GM18507 (cell line): ENCODE measurements around the gene ZNF324.
"Not testable (repeated sequence)": the region's sequence is repeated elsewhere in the genome, so short reads cannot be mapped to it uniquely, and the experiment has no call there.

Experiments
- DNase-seq: peaks from one replicate; pipeline ENCODE4 v3.0.0; 2011; ENCODE audit warnings: low read depth; ENCODE audit not compliant: insufficient read length; ENCODE audit errors: extremely low spot score
- FAIRE-seq: peaks from 2 replicates; lab custom pipeline; 2011; peaks lifted over from hg19 to GRCh38; lab: Jason Lieb, UNC

Gene ZNF324

DNA sequence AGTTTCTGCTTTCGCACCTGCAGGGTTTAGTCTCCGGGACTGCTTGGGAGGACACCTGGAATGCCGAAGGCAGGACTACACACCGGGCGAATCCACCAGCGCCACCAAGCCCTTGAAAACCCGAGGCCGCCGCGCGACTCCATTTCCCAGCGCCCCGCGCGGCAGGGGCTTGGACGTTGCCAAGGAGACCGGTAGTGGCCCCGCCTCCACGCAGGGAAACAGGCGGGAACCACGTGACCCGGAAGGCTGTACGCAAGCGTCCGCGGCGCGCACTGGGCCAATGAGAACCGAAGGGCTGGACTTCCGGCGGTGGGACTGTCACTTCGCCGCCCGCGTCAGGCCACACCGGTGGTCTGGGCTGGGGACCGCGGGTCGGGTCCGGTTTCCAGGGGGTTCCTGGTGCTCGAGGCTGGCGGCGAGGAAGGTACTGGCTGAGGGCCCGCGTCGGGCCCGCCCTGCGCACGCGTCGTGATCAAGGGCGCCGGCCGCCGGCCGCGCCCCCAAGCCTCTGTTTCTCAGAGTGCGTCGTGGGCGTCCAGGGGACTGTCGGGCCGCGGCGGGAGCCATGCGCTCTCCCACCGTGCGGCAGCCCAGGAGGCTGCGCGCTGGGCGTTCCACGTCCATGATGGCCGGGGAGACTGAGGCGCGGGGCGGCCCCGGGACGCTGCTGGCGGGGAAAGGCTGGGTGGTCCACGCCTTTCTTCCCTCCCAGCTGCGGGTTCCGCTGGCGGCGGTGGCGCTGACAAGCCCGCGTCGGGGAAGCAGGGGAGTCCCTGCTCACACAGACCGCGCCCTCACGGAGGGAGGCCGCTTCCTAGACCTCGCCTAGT is at the start of gene ZNF324:
Gene ZNF324, plus strand, starts transcription at position 321 of the 830 bp plus-strand sequence. CDS start 2,106 bp downstream, outside the sequence.
- DNase-seq (peak; percentile 96), FAIRE-seq (peak; percentile 97)

DNA sequence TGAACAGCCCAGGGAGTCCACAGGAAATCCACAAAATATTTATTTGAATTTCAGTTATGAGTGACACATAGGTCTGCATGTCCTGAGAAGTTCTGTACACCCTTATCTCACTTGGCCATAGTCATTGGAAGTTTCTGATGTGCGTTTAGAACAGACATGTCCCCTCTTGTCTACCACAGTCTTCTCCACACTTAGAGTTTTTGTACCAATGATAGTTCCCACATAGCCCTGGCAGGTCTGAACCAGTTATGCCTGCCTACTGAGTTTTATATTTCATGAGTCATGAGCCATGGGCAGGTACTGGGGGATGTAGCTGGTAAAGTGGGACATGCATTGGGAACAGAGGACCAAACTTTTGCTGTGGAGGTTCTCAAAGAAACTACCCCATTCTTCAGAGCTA is 38.3 kb upstream of the ZNF324 start:
- DNase-seq: no peak
- FAIRE-seq: no peak

DNA sequence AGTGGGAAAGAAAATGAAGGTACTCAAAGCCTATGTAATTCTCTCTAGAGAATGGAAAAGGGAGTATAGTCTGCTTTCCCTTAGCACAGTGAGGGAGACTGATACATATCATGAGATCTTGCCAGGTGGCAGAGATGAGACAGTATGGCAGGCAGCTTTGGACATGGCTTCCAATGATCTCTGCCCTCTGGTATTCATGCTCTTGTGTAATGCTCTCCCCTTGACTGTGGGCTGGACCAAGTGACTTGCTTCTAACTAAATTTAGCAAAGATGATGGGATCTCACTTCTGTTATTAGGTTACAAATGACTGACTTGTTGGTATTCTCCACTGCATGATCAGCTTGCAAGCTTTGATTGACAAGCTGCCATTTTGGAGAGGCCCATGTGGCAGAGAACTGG is 37.1 kb upstream of the ZNF324 start:
- DNase-seq (no peak), FAIRE-seq (no peak)

DNA sequence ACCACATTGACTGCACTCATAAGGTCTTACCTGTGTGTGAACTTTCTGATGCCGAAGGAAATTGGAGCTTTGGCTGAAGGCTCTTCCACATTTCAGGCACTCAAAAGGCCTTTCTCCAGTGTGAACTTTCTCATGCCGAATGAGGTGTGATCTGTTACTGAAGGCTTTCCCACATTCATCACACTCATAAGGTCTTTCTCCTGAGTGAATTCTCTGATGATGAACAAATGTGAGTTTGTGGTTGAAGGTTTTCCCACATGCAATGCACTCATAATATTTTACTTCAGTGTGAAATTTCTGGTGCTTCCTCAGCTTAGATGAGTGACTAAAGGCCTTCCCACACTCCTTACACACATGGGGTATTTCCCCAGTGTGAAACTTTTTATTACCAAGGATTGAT is 32.7 kb upstream of the ZNF324 start:
- no peak for FAIRE-seq
- no peak for DNase-seq

DNA sequence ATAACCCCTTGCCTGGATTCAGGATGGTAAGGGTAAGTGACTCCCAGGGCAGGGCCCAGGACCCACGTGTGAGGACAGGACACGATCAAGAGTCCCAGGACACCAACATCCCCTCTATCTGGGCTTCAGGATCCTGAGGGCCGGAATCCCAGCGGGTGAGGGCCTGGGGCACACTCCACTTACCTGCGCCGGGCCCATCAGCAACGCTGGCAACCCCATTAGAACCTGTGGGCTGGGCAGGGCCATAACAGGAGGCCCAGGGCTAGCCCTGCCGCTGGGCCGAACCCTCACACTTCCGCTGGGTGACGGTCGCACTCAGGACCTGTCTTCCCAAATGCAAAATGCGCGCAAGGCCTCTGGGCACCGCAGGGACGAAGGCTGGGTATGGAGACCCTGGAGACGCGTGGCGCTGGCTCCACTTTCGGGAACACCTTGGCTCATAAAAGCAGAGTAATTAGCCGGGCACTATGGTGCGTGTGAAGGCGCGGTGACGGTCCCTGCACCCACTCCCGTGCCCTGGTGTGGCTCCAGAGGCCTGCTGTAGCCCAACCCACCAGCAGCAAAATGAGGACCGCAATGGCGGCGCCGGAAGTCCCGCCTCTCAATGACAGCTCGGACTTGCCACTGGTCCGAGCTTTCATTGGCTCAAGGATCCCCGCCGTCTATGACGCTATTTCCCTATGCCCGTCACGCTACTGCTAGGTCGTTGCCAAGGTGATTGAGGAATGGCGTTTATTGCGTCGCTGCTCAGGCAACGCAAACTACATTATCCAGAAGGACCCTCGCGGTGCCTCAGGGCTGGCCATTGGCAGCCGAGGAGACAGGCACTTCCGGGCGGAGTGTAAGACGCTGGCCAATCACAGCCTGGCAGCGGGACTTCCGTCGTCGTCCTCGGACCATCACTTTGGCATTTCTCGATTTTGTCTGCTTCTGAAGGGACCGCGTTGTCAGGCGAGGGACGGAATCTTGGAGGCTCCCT is 27.0 kb upstream of the ZNF324 start, which contains the start of gene ZNF132:
Gene ZNF132, minus strand, starts transcription at position 578 of the 979 bp plus-strand sequence. Its CDS starts 332 bp downstream, at position 246.
- DNase-seq (peak; percentile 90), FAIRE-seq (peak; percentile 100)

DNA sequence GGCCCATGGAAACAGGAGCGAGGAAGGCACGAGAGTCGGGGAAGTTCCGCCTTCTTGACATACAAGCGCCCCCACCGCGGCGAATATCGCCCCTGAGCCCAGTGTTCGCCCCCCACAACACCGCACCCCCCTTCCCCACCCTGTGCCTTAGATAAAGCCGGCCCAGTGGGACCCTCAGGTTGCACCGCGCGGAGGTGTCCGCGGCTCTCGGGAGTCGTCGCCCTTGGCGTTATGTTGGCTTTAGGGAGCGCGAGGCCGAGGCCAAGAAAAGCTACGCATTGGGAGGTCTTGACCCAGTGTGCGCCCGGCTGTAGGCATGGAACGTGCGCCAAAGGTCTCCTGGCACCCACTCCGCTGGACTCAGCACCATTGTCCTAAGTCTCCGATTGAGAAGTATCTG is 26.3 kb upstream of the ZNF324 start:
- DNase-seq (no peak), FAIRE-seq (no peak)

DNA sequence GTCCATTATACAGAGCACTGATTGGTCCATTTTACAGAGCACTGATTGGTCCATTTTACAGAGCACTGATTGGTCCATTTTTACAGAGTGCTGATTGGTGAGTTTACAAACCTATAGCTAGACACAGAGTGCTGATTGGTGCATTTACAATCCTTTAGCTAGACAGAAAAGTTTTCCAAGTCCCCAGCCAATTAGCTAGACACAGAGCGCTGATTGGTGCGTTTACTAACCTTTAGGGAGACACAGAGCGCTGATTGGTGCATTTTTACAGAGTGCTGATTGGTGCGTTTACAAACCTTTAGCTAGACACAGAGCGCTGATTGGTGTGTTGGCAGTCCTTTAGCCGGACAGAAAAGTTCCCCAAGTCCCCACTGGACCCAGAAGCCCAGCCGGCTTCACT is 23.9 kb upstream of the ZNF324 start:
- not testable (repeated sequence) for DNase-seq, FAIRE-seq

DNA sequence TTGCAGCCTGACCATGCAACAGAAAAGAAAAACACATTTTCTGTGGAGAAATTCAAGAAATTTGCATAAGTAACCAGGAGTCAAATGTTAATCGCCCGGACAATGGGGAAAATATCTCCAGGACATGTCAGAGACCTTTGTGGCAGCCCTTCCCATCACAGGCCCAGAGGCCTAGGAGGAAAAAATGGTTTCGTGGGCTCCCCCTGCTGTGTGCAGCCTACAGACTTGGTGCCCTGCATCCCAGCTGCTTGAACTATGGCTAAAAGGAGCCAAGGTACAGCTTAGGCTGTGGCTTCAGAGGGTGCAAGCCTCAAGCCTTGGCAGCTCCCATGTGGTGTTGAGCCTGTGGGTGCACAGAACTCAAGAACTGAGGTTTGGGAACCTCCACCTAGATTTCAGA is 18.0 kb upstream of the ZNF324 start:
- not testable (repeated sequence) for FAIRE-seq, DNase-seq

DNA sequence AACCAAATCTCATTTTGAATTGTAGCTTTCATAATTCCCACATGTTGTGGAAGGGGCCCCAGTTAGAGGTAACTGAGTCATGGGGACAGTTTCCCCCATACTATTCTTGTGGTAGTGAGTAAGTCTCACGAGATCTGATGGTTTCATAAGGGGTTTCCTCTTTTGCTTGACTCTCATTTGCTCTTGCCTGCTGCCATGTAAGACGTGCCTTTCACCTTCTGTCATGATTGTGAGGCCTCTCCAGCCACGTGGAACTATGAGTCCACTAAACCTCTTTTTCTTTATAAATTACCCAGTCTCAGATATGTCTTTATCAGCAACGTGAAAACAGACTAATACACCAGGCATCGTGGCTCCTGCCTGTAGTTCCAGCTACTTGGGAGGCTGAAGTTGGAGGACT is 16.9 kb upstream of the ZNF324 start:
- DNase-seq, FAIRE-seq: not testable (repeated sequence)

DNA sequence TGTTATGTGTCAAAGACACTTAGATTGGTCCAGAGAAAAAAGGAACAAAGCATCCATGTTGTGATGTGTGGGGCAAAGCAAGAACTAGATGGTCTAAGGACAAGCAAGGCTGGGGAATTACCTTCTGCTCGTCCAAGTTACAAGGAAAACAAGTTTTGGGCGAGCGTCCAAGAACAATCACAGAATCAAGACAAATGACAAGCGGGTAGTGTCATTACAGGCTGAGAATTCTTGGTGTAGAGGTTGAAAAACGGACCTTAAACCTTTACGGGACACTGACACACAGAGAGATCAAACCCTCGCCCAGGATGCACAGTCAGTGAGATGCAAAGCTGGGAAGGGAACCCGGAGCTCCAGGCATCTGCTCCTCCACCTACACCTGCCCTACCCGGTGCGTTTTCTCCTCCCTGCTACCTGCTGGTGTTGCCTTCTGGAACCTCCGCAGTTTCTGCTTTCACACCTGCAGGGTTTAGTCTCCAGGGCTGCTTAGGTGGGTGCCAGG is 16.0 kb upstream of the ZNF324 start:
- no peak for DNase-seq
- FAIRE-seq: no peak

DNA sequence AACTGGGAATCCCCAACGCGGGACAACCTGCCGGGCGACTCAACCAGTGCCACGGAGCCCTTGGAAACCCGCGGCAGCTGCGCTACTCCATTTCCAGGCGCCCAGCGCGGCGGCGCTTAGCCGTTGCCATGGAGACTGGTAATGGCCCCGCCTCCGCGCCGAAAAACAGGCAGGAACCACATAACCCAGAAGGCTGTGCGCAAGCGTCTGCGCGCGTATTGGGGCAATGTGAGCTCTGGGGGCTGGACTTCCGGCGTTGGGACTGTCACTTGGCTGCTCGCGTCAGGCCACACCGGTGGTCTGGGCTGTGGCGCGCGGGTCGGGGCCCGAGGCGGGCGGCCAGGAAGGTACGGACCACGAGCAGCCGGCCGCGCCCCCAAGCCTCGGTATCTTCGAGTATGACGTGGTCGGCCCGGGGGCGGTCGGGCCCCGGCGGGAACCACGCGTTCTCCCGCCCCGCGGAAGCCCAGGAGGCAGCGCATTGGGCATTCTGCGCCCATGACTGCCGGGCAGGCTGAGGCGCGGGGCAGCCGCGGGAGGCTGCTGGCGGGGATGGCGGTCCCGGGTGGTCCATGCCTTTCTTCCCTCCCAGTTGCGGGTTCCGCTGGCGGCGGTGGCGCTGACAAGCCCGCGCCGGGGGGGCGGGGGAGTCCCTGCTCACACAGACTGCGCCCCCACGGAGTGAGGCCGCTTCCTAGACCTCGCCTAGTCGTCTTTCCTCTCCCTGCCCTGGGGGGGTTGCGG is 15.3 kb upstream of the ZNF324 start, which contains the start of gene ZNF324B:
Gene ZNF324B, plus strand, starts transcription at position 265 of the 744 bp plus-strand sequence. CDS start 2,080 bp downstream, outside the sequence.
- FAIRE-seq: peak; percentile 96
- peak; percentile 98 for DNase-seq

DNA sequence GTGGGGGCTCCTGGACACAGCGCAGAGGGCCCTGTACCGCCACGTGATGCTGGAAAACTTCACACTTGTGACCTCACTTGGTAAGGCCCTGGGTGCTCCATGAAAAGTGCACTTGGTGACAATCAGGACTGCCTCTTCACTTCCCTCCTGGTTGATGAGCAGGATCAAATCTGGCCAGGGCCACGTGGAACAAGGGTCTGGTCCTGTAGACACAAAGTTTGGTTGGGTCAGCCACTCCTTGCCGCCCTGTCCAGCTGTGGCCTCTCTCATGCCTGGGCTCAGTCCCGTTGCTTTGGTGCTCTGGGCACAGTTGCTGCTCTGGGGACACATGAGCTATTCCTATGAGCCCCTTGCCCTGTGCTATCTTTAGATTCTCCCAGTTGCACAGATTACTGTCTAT is 13.1 kb upstream of the ZNF324 start:
- DNase-seq (no peak), FAIRE-seq (no peak)

DNA sequence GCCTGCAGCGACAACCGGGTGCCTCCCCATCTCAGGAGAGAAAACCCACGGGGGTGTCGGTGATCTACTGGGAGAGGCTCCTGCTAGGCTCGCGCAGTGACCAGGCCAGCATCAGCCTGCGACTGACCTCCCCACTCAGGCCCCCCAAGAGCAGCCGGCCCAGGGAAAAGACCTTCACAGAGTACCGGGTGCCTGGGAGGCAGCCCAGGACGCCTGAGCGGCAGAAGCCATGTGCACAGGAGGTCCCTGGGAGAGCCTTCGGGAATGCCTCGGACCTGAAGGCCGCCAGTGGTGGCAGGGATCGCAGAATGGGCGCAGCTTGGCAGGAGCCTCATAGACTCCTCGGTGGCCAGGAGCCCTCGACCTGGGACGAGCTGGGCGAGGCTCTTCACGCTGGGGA is 11.6 kb upstream of the ZNF324 start:
- no peak for DNase-seq
- no peak for FAIRE-seq

DNA sequence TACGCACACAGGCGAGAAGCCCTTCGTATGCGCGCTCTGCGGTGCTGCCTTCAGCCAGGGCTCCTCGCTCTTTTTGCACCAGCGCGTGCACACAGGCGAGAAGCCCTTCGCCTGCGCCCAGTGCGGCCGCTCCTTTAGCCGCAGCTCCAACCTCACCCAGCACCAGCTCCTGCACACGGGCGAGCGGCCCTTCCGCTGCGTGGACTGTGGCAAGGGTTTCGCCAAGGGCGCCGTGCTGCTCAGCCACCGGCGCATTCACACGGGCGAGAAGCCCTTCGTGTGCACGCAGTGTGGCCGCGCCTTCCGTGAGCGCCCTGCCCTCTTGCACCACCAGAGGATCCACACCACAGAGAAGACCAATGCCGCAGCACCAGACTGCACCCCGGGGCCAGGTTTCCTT is 10.8 kb upstream of the ZNF324 start:
- no peak for DNase-seq
- FAIRE-seq: no peak

DNA sequence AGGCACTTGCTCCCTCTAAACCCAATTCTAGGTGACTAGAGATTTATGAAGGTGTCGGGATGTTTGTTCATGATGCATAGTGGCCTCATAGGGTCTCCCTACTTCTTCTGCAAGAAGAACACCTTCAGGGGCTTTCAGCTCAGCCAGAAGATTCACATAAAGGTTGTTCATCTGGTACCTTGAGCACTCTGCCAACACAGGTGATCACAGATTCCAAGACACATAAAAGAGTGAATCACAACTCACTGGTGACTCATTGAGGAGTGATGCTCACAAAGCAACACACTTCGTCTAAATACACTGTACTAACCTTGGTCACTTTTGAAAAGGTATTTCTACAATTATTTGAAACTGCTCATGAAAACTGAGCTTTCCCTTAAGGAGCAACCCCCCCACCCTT is 6.8 kb upstream of the ZNF324 start:
- no peak for FAIRE-seq
- DNase-seq: no peak

DNA sequence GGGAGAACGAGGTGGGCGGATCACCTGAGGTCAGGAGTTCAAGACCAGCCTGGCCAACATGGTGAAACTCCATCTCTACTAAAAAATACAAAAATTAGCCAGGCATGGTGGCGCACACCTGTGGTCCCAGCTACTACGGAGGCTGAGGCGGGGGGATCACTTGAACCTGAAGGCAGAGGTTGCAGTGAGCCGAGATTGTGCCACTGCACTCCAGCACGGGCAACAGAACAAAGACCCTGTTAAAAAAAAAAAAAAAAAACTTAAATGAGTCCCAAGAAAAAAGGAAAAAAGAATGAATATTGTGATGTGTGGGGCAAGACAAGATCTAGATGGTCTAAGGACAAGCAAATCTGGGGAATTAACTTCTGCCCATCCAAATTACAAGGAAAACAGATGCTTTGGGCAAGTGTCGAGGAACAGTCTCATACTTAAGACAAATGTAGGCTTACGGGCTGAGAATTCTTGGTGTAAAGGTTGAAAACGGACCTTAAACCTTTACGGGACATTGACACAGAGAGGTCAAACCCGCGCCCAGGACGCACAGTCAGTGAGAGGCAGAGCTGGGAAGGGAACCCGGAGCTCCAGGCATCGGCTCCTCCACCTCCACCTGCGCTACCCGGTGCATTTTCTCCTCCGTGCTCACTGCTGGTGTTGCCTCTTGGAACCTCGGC is 656 bp upstream of the ZNF324 start:
- FAIRE-seq: no peak
- DNase-seq: no peak

DNA sequence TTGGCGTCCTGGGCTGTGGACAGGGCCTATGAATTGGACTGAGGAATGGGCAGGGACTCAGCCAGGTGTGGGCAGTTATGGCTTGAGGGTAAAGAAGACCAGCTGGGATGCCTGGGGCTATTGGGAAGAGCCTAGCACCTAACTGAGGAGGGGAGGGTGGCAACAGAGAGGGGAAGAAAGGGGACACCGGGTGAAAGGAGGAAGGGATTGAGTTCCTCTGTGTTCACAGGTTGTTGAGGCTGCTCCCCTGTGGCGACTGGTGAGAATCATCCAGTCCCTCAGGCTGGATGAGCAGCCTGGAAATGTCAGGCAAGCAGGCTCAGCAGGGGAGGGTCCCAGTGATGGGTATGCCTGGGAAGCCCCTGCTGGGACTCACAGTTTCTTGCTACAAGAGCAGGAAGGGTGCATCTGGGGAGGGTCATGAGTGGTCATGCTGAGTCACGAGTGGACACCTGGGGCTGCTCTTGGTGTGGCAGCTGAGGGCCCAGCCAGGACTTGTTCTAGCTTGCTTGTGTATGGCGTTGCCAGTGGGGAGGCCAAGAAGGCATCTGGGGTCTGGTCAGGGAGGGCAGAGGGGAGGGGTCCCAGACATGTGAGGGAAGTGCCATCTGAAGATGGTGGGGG is 1.4 kb downstream of the ZNF324 start:
- no peak for DNase-seq
- FAIRE-seq: no peak
